HG03135 (cell line): ENCODE results near the gene DOCK1.
"Not testable (repeated sequence)": the region's sequence is repeated elsewhere in the genome, so short reads cannot be mapped to it uniquely, and the experiment has no call there.

Experiments
- ATAC-seq: cut with Tn5 transposase; IDR thresholded peaks from one replicate; pipeline ENCODE4 v1.9.1; 2021; ENCODE audit warnings: mild to moderate bottlenecking, moderate library complexity; ENCODE audit not compliant: unreplicated experiment

The DOCK1 gene

GRCh38 chr10:126902157-126902556 is 3.1 kb upstream of the DOCK1 start:
- ATAC-seq = no peak

- ATAC-seq = no peak
Observed at GRCh38 chr10:126903656-126904360, 1.4 kb upstream of the DOCK1 start.

GRCh38 chr10:126904516-126904817 is 761 bp upstream of the DOCK1 start:
- ATAC-seq = no peak

- ATAC-seq = no peak
Observed at GRCh38 chr10:126905776-126906703, 812 bp downstream of the DOCK1 start.

- no peak for ATAC-seq
Observed at GRCh38 chr10:126906704-126907422, 1.6 kb downstream of the DOCK1 start.

- no peak for ATAC-seq
Observed at GRCh38 chr10:126907423-126907970, 2.3 kb downstream of the DOCK1 start.

GRCh38 chr10:126908225-126908624 is 3.0 kb downstream of the DOCK1 start:
- no peak for ATAC-seq

- ATAC-seq = no peak
Observed at GRCh38 chr10:126908729-126909128, 3.5 kb downstream of the DOCK1 start.

GRCh38 chr10:126909147-126909546 is 3.9 kb downstream of the DOCK1 start:
- ATAC-seq = no peak

GRCh38 chr10:126910196-126910595 is 5.0 kb downstream of the DOCK1 start:
- no peak for ATAC-seq

- ATAC-seq = no peak
Observed at GRCh38 chr10:126910798-126911197, 5.6 kb downstream of the DOCK1 start.

- no peak for ATAC-seq
Observed at GRCh38 chr10:126911301-126911700, 6.1 kb downstream of the DOCK1 start.

GRCh38 chr10:126913316-126913715 is 8.1 kb downstream of the DOCK1 start:
- no peak for ATAC-seq

GRCh38 chr10:126914561-126914960 is 9.3 kb downstream of the DOCK1 start:
- ATAC-seq = no peak

- ATAC-seq = not testable (repeated sequence)
Observed at GRCh38 chr10:126916952-126917351, 11.7 kb downstream of the DOCK1 start.

GRCh38 chr10:126917375-126917774 is 12.1 kb downstream of the DOCK1 start:
- ATAC-seq = no peak

GRCh38 chr10:126917975-126918908 is 13.0 kb downstream of the DOCK1 start:
- ATAC-seq = no peak

- ATAC-seq = no peak
Observed at GRCh38 chr10:126919426-126919825, 14.2 kb downstream of the DOCK1 start.

GRCh38 chr10:126921162-126921561 is 15.9 kb downstream of the DOCK1 start:
- ATAC-seq = no peak

GRCh38 chr10:126921974-126922525 is 16.8 kb downstream of the DOCK1 start:
- ATAC-seq = no peak
